Testis (tissue), 3 donors: Measurements from ENCODE around the gene VEGFA. TPM values are rescaled to one million over a fixed set of nuclear protein-coding genes. Genes with fewer than 3 reads are reported as not detected.
A peak's percentile ranks its signal among the peaks of the same experiment; 100 is the strongest.

ENCODE experiments used
- DNase-seq: peaks from one replicate; pipeline ENCODE4 v3.0.0-alpha.2; 2019
- H3K27ac ChIP-seq, 2 donors: fragments of 200-600 bp; sonication (generic); one replicate each; pipeline ENCODE4 v1.5.1; 2019
- H3K27me3 ChIP-seq: fragments of 200-600 bp; sonication (generic); one replicate; pipeline ENCODE4 v1.5.1; 2019
- H3K36me3 ChIP-seq: fragments of 200-600 bp; sonication (generic); one replicate; pipeline ENCODE4 v1.5.1; 2017; ENCODE audit warnings: low read depth; ENCODE audit errors: missing control alignments
- H3K4me1 ChIP-seq: fragments of 200-600 bp; sonication (generic); one replicate; pipeline ENCODE4 v1.5.1; 2019
- H3K4me3 ChIP-seq, 2 donors: fragments of 200-600 bp; sonication (generic); one replicate each; pipeline ENCODE4 v1.5.1; 2017 to 2019
- H3K9me3 ChIP-seq: fragments of 200-600 bp; sonication (generic); one replicate; pipeline ENCODE4 v1.5.1; 2017
- CTCF ChIP-seq, 3 experiments: fragments of 450-650 bp in 2 of 3; fragments of 200-600 bp in 1 of 3; sonication (generic) in 1 of 3; IDR thresholded peaks; one replicate each; pipeline ENCODE4 v1.5.1; 2016 to 2019; ENCODE audit warnings: antibody characterized with exemption in 3 of 3, mild to moderate bottlenecking in 2 of 3, moderate library complexity in 1 of 3
- POLR2A ChIP-seq: fragments of 450-650 bp; IDR thresholded peaks from one replicate; pipeline ENCODE4 v1.6.1; 2017; ENCODE audit warnings: antibody characterized with exemption, mild to moderate bottlenecking, moderate library complexity
- WGBS, 2 donors: methylation state at CpG; one replicate each; pipeline ENCODE4 v1.1.5; 2018; 5-methylcytosine and 5-hydroxymethylcytosine counted together
- intact Hi-C: fragments of 100-400 bp; cut with DNase I; formaldehyde crosslinking; loops from one replicate; pipeline ENCODE4 v1.15.1; 2023; ENCODE audit warnings: low total_unique reads
- polyA plus RNA-seq: library from polyadenylated mRNA; stranded (reverse); fragments of 350-450 nt; fragmentation: Illumina TruSeq; extraction: RNeasy Lipid Tissue Mini Kit (QIAGEN cat#74804); gene quantifications from one replicate; pipeline ENCODE4 v1.2.3, GENCODE V29; 2014; ENCODE audit warnings: low read depth, low replicate concordance; ENCODE audit not compliant: insufficient read depth
- total RNA-seq, 2 donors: library from RNA; depleted of rRNA; stranded (reverse); fragments of >200 nt; gene quantifications; one replicate each; pipeline ENCODE4 v1.2.3, GENCODE V29; 2016

VEGFA gene
- total and polyA plus RNA-seq, 3 donors from 2014 or later, result 6.1 to 15.2 (median 14.9) TPM

- TF ChIP-seq CTCF (IDR thresholded peaks at IDR 0.05) (no peak), POLR2A (no peak)
- Histone ChIP-seq H3K4me3 (no peak overlapping the region), H3K4me1 (peaks cover 4% of the 10 kb centered on the region), H3K9me3 (no peaks in the 10 kb centered on the region), H3K27me3 (no peaks in the 10 kb centered on the region), H3K27ac (no peak overlapping the region), H3K36me3 (no peaks in the 10 kb centered on the region)
- DNase-seq, result no peak
- intact Hi-C loops, result no loop called here
- WGBS, 2 donors, result 81 to 87% methylated on average over 3 of the region's 3 CpGs
These were observed 16.3 kb upstream of the VEGFA start for GRCh38 chr6:43753570-43754183.

- no peak for DNase-seq
- 63 to 75% methylated on average over 8 to 9 of the region's 9 CpGs for WGBS, 2 donors
- Histone ChIP-seq H3K9me3 (no peaks in the 10 kb centered on the region), H3K4me3 (no peak overlapping the region), H3K27me3 (no peaks in the 10 kb centered on the region), H3K4me1 (peaks cover 4% of the 10 kb centered on the region), H3K36me3 (no peaks in the 10 kb centered on the region), H3K27ac (no peak overlapping the region)
- no peak for TF ChIP-seq CTCF (IDR thresholded peaks at IDR 0.05)
- no peak for TF ChIP-seq POLR2A
- intact Hi-C loops, result no loop called here
These were observed 11.9 kb upstream of the VEGFA start for GRCh38 chr6:43757966-43758616.

- H3K4me3 ChIP-seq, result no peak overlapping the region
- H3K9me3 ChIP-seq, result no peaks in the 10 kb centered on the region
- no peaks in the 10 kb centered on the region for H3K36me3 ChIP-seq
- intact Hi-C loops, result no loop called here
- TF ChIP-seq POLR2A (no peak), CTCF (IDR thresholded peaks at IDR 0.05) (peak in 1 of 3 experiments; percentile 25)
- DNase-seq, result no peak
- no peaks in the 10 kb centered on the region for H3K27me3 ChIP-seq
- peaks cover 4% of the 10 kb centered on the region for H3K4me1 ChIP-seq
- no peak overlapping the region for H3K27ac ChIP-seq
- 60 to 76% methylated on average over 2 to 9 of the region's 9 CpGs for WGBS, 2 donors
These were observed 11.4 kb upstream of the VEGFA start for GRCh38 chr6:43758617-43759050.

- Histone ChIP-seq H3K36me3 (no peaks in the 10 kb centered on the region), H3K27me3 (no peaks in the 10 kb centered on the region), H3K27ac (no peak overlapping the region), H3K4me3 (no peak overlapping the region), H3K4me1 (peaks cover 4% of the 10 kb centered on the region), H3K9me3 (no peaks in the 10 kb centered on the region)
- no peak for DNase-seq
- intact Hi-C loops, result no loop called here
- 80% methylated on average over 5 to 7 of the region's 7 CpGs for WGBS, 2 donors
- TF ChIP-seq POLR2A (no peak), CTCF (IDR thresholded peaks at IDR 0.05) (no peak)
These were observed 10.7 kb upstream of the VEGFA start for GRCh38 chr6:43759136-43759906.
